Right forelimb (tissue), 1 donor: ENCODE results near the gene PRKAR1B.

Experiments
- DNase-seq: peaks from one replicate; pipeline ENCODE4 v3.0.0-alpha.2; 2018

Gene PRKAR1B

GRCh38 chr7:690478-691360 lies 36.4 kb downstream of the PRKAR1B start:
- DNase-seq: no peak

- no peak for DNase-seq
Observed at GRCh38 chr7:685540-685939, 41.5 kb downstream of the PRKAR1B start.

- no peak for DNase-seq
Observed at GRCh38 chr7:684416-684815, 42.7 kb downstream of the PRKAR1B start.

- DNase-seq: no peak
Observed at GRCh38 chr7:683526-684205, 43.4 kb downstream of the PRKAR1B start.

- no peak for DNase-seq
Observed at GRCh38 chr7:682810-683209, 44.3 kb downstream of the PRKAR1B start.

- DNase-seq: no peak
Observed at GRCh38 chr7:681551-682307, 45.4 kb downstream of the PRKAR1B start.

- DNase-seq: no peak
Observed at GRCh38 chr7:680411-681127, 46.5 kb downstream of the PRKAR1B start.

GRCh38 chr7:676972-677385 lies 50.1 kb downstream of the PRKAR1B start:
- no peak for DNase-seq

GRCh38 chr7:676246-676971 lies 50.7 kb downstream of the PRKAR1B start:
- DNase-seq: no peak

GRCh38 chr7:674454-675410 lies 52.3 kb downstream of the PRKAR1B start:
- DNase-seq: no peak

GRCh38 chr7:673681-674453 lies 53.2 kb downstream of the PRKAR1B start:
- DNase-seq: no peak

GRCh38 chr7:672891-673290 lies 54.2 kb downstream of the PRKAR1B start:
- no peak for DNase-seq

GRCh38 chr7:671415-672042 lies 55.6 kb downstream of the PRKAR1B start:
- no peak for DNase-seq

- DNase-seq: no peak
Observed at GRCh38 chr7:670501-671390, 56.3 kb downstream of the PRKAR1B start.

GRCh38 chr7:668958-669357 lies 58.1 kb downstream of the PRKAR1B start:
- no peak for DNase-seq

GRCh38 chr7:668139-668931 lies 58.7 kb downstream of the PRKAR1B start:
- DNase-seq: peak; percentile 83

GRCh38 chr7:666454-667292 lies 60.4 kb downstream of the PRKAR1B start:
- DNase-seq: no peak
